Testis (tissue), 3 donors: ENCODE results near the gene ARL14EP. TPM values are rescaled to one million over a fixed set of nuclear protein-coding genes. Genes with fewer than 3 reads are reported as not detected.

Source experiments
- DNase-seq: peaks from one replicate; pipeline ENCODE4 v3.0.0-alpha.2; 2019
- H3K27ac ChIP-seq, 2 donors: fragments of 200-600 bp; sonication (generic); one replicate each; pipeline ENCODE4 v1.5.1; 2019
- H3K27me3 ChIP-seq: fragments of 200-600 bp; sonication (generic); one replicate; pipeline ENCODE4 v1.5.1; 2019
- H3K36me3 ChIP-seq: fragments of 200-600 bp; sonication (generic); one replicate; pipeline ENCODE4 v1.5.1; 2017; ENCODE audit warnings: low read depth; ENCODE audit errors: missing control alignments
- H3K4me1 ChIP-seq: fragments of 200-600 bp; sonication (generic); one replicate; pipeline ENCODE4 v1.5.1; 2019
- H3K4me3 ChIP-seq, 2 donors: fragments of 200-600 bp; sonication (generic); one replicate each; pipeline ENCODE4 v1.5.1; 2017 to 2019
- H3K9me3 ChIP-seq: fragments of 200-600 bp; sonication (generic); one replicate; pipeline ENCODE4 v1.5.1; 2017
- CTCF ChIP-seq, 3 experiments: fragments of 450-650 bp in 2 of 3; fragments of 200-600 bp in 1 of 3; sonication (generic) in 1 of 3; IDR thresholded peaks; one replicate each; pipeline ENCODE4 v1.5.1; 2016 to 2019; ENCODE audit warnings: antibody characterized with exemption in 3 of 3, mild to moderate bottlenecking in 2 of 3, moderate library complexity in 1 of 3
- POLR2A ChIP-seq: fragments of 450-650 bp; IDR thresholded peaks from one replicate; pipeline ENCODE4 v1.6.1; 2017; ENCODE audit warnings: antibody characterized with exemption, mild to moderate bottlenecking, moderate library complexity
- WGBS, 2 donors: methylation state at CpG; one replicate each; pipeline ENCODE4 v1.1.5; 2018; 5-methylcytosine and 5-hydroxymethylcytosine counted together
- intact Hi-C: fragments of 100-400 bp; cut with DNase I; formaldehyde crosslinking; loops from one replicate; pipeline ENCODE4 v1.15.1; 2023; ENCODE audit warnings: low total_unique reads
- polyA plus RNA-seq: library from polyadenylated mRNA; stranded (reverse); fragments of 350-450 nt; fragmentation: Illumina TruSeq; extraction: RNeasy Lipid Tissue Mini Kit (QIAGEN cat#74804); gene quantifications from one replicate; pipeline ENCODE4 v1.2.3, GENCODE V29; 2014; ENCODE audit warnings: low read depth, low replicate concordance; ENCODE audit not compliant: insufficient read depth
- total RNA-seq, 2 donors: library from RNA; depleted of rRNA; stranded (reverse); fragments of >200 nt; gene quantifications; one replicate each; pipeline ENCODE4 v1.2.3, GENCODE V29; 2016

The ARL14EP gene
- total and polyA plus RNA-seq, 3 donors from 2014 or later, result 21.8 to 33.9 (median 25.1) TPM

GRCh38 chr11:30348035-30348434 is 25.1 kb downstream of the ARL14EP start:
- intact Hi-C loops, result no loop called here
- TF ChIP-seq CTCF (IDR thresholded peaks at IDR 0.05) (no peak), POLR2A (no peak)
- no peaks in the 10 kb centered on the region for H3K27me3 ChIP-seq
- H3K4me3 ChIP-seq, result no peak overlapping the region
- H3K9me3 ChIP-seq, result no peaks in the 10 kb centered on the region
- DNase-seq, result no peak
- no peaks in the 10 kb centered on the region for H3K4me1 ChIP-seq
- no peak overlapping the region for H3K27ac ChIP-seq
- no peaks in the 10 kb centered on the region for H3K36me3 ChIP-seq

- H3K27me3 ChIP-seq, result no peaks in the 10 kb centered on the region
- DNase-seq, result no peak
- WGBS, 2 donors, result 94 to 96% methylated on average over 3 of the region's 3 CpGs
- no peaks in the 10 kb centered on the region for H3K4me1 ChIP-seq
- H3K36me3 ChIP-seq, result no peaks in the 10 kb centered on the region
- TF ChIP-seq POLR2A (no peak), CTCF (IDR thresholded peaks at IDR 0.05) (no peak)
- no peak overlapping the region for H3K4me3 ChIP-seq
- no peaks in the 10 kb centered on the region for H3K9me3 ChIP-seq
- no peak overlapping the region for H3K27ac ChIP-seq
- intact Hi-C loops, result loop anchor here (10.0 kb wide), 1 partner anchor 505 kb away; no protein-coding TSS in a partner anchor
Observed at GRCh38 chr11:30349885-30350284, 27.0 kb downstream of the ARL14EP start.

GRCh38 chr11:30350384-30350783 is 27.5 kb downstream of the ARL14EP start:
- no peaks in the 10 kb centered on the region for H3K9me3 ChIP-seq
- intact Hi-C loops, result loop anchor here (10.0 kb wide), 1 partner anchor 504 kb away; no protein-coding TSS in a partner anchor
- no peak overlapping the region for H3K27ac ChIP-seq
- TF ChIP-seq CTCF (IDR thresholded peaks at IDR 0.05), result no peak
- no peak overlapping the region for H3K4me3 ChIP-seq
- H3K4me1 ChIP-seq, result no peaks in the 10 kb centered on the region
- no peaks in the 10 kb centered on the region for H3K36me3 ChIP-seq
- 81 to 83% methylated on average over 3 of the region's 3 CpGs for WGBS, 2 donors
- no peak for DNase-seq
- no peaks in the 10 kb centered on the region for H3K27me3 ChIP-seq

- DNase-seq, result no peak
- WGBS, 2 donors, result 91 to 95% methylated on average over 5 of the region's 5 CpGs
Observed at GRCh38 chr11:30351061-30351460, 28.2 kb downstream of the ARL14EP start.

More at GRCh38 chr11:30351061-30351460, 28.2 kb downstream of the ARL14EP start:
- no peak overlapping the region for H3K4me3 ChIP-seq
- no peaks in the 10 kb centered on the region for H3K36me3 ChIP-seq
- intact Hi-C loops, result loop anchor here (10.0 kb wide), 1 partner anchor 504 kb away; no protein-coding TSS in a partner anchor
- H3K4me1 ChIP-seq, result no peaks in the 10 kb centered on the region
- H3K27me3 ChIP-seq, result no peaks in the 10 kb centered on the region
- no peak for TF ChIP-seq CTCF (IDR thresholded peaks at IDR 0.05)
- no peak for TF ChIP-seq POLR2A
- no peak overlapping the region for H3K27ac ChIP-seq
- H3K9me3 ChIP-seq, result no peaks in the 10 kb centered on the region
